WTC11 (cell line): ENCODE data around the gene CRAMP1. TPM values are rescaled to one million over a fixed set of nuclear protein-coding genes. Genes with fewer than 3 reads are reported as not detected.

Source experiments
- ATAC-seq: fragments of 200-7000 bp; cut with Tn5 transposase; 2 replicates; pipeline ENCODE4 v1.10.0; 2021; ENCODE audit warnings: mild to moderate bottlenecking, moderate library complexity
- CTCF ChIA-PET: fragments of 300-600 bp; sonication (Branson Sonifier 250); formaldehyde crosslinking; loops from one replicate; lab custom pipeline; 2021; ENCODE audit warnings: antibody characterized with exemption; lab: Charles Lee
- POLR2A ChIA-PET: fragments of 350-600 bp; sonication (Branson Sonifier 250); formaldehyde crosslinking; loops from one replicate; lab custom pipeline; 2021; ENCODE audit warnings: antibody characterized with exemption; lab: Charles Lee
- DNase-seq: peaks from one replicate; pipeline ENCODE4 v3.0.0; 2021; ENCODE audit warnings: low spot score
- H3K27ac Mint-ChIP-seq: 2 replicates; pipeline ENCODE4 v1.8.0; 2021; ENCODE audit warnings: mixed read lengths
- H3K27me3 Mint-ChIP-seq: 2 replicates; pipeline ENCODE4 v1.8.0; 2021; ENCODE audit warnings: low read depth, mild to moderate bottlenecking, moderate library complexity, mixed read lengths
- H3K36me3 Mint-ChIP-seq: 2 replicates; pipeline ENCODE4 v1.8.0; 2021; ENCODE audit warnings: mixed read lengths
- H3K4me1 Mint-ChIP-seq: 2 replicates; pipeline ENCODE4 v1.8.0; 2022; ENCODE audit warnings: mixed read lengths
- H3K4me3 Mint-ChIP-seq: 2 replicates; pipeline ENCODE4 v1.8.0; 2021; ENCODE audit warnings: mild to moderate bottlenecking, moderate library complexity, mixed read lengths
- H3K9me3 Mint-ChIP-seq: 2 replicates; pipeline ENCODE4 v1.8.0; 2021; ENCODE audit warnings: mixed read lengths
- ARID4B ChIP-seq: sonication (generic); formaldehyde crosslinking; IDR thresholded peaks from 2 replicates; pipeline ENCODE4 v1.8.0; 2023; ENCODE audit warnings: missing genetic modification reagents, mild to moderate bottlenecking, borderline replicate concordance
- FOXP1 ChIP-seq: sonication (generic); formaldehyde crosslinking; IDR thresholded peaks from 2 replicates; pipeline ENCODE4 v1.8.0; 2022; ENCODE audit warnings: missing genetic modification reagents, mild to moderate bottlenecking, moderate library complexity, borderline replicate concordance
- GRHL2 ChIP-seq: fragments of 250-450 bp; sonication (Bioruptor Pico); IDR thresholded peaks from 2 replicates; pipeline ENCODE4 v1.8.0; 2022; ENCODE audit warnings: mild to moderate bottlenecking, moderate library complexity; ENCODE audit not compliant: insufficient replicate concordance, severe bottlenecking
- JAZF1 ChIP-seq: fragments of 250-450 bp; sonication (Bioruptor Pico); IDR thresholded peaks from 2 replicates; pipeline ENCODE4 v1.9.0; 2021; ENCODE audit warnings: moderate library complexity, mild to moderate bottlenecking, inconsistent platforms
- NFATC4 ChIP-seq: fragments of 250-450 bp; sonication (Bioruptor Pico); IDR thresholded peaks from 2 replicates; pipeline ENCODE4 v1.9.0; 2021; ENCODE audit warnings: mild to moderate bottlenecking
- NFE2L1 ChIP-seq: sonication (generic); formaldehyde crosslinking; IDR thresholded peaks from 2 replicates; pipeline ENCODE4 v1.8.1; 2023; ENCODE audit warnings: missing genetic modification reagents
- NR1H2 ChIP-seq: sonication (generic); formaldehyde crosslinking; IDR thresholded peaks from 2 replicates; pipeline ENCODE4 v1.9.0; 2021; ENCODE audit warnings: mild to moderate bottlenecking, moderate library complexity, missing genetic modification reagents
- NR3C1 ChIP-seq: sonication (generic); formaldehyde crosslinking; conservative IDR thresholded peaks from 2 replicates; pipeline ENCODE4 v1.8.1; 2023; ENCODE audit warnings: low read depth, mild to moderate bottlenecking, missing genetic modification reagents
- OVOL2 ChIP-seq: fragments of 250-450 bp; sonication (Bioruptor Pico); IDR thresholded peaks from 2 replicates; pipeline ENCODE4 v1.9.0; 2021; ENCODE audit warnings: mild to moderate bottlenecking, borderline replicate concordance
- PRDM15 ChIP-seq: sonication (generic); formaldehyde crosslinking; IDR thresholded peaks from 2 replicates; pipeline ENCODE4 v1.8.0; 2022; ENCODE audit warnings: missing genetic modification reagents
- PRRX2 ChIP-seq: fragments of 250-450 bp; sonication (Bioruptor Pico); IDR thresholded peaks from 2 replicates; pipeline ENCODE4 v1.8.0; 2021; ENCODE audit warnings: mild to moderate bottlenecking
- SMAD4 ChIP-seq: sonication (generic); formaldehyde crosslinking; IDR thresholded peaks from 2 replicates; pipeline ENCODE4 v1.8.0; 2022; ENCODE audit warnings: mild to moderate bottlenecking, missing genetic modification reagents
- SP1 ChIP-seq: sonication (generic); formaldehyde crosslinking; conservative IDR thresholded peaks from 2 replicates; pipeline ENCODE4 v1.8.1; 2022; ENCODE audit warnings: missing genetic modification reagents
- TEAD1 ChIP-seq: sonication (generic); formaldehyde crosslinking; IDR thresholded peaks from 2 replicates; pipeline ENCODE4 v1.8.0; 2022; ENCODE audit warnings: mild to moderate bottlenecking, missing genetic modification reagents
- TEAD4 ChIP-seq: sonication (generic); formaldehyde crosslinking; IDR thresholded peaks from 2 replicates; pipeline ENCODE4 v1.8.0; 2022; ENCODE audit warnings: mild to moderate bottlenecking, missing genetic modification reagents
- ZNF317 ChIP-seq: sonication (generic); formaldehyde crosslinking; IDR thresholded peaks from 2 replicates; pipeline ENCODE4 v1.8.1; 2023; ENCODE audit warnings: low read depth, mild to moderate bottlenecking, moderate library complexity, missing genetic modification reagents, borderline replicate concordance
- ZNF396 ChIP-seq: fragments of 250-450 bp; sonication (Bioruptor Pico); IDR thresholded peaks from 2 replicates; pipeline ENCODE4 v1.8.0; 2021; ENCODE audit warnings: mild to moderate bottlenecking, moderate library complexity, borderline replicate concordance
- ZNF416 ChIP-seq: fragments of 250-450 bp; sonication (Bioruptor Pico); IDR thresholded peaks from 2 replicates; pipeline ENCODE4 v1.9.0; 2021; ENCODE audit warnings: mild to moderate bottlenecking, inconsistent platforms
- total RNA-seq: library from RNA; stranded (reverse); gene quantifications from 3 replicates; pipeline ENCODE4 v1.2.3, GENCODE V29; 2021
- TF ChIP-seq, protein P1 (sequence below): sonication (generic); formaldehyde crosslinking; IDR thresholded peaks from 2 replicates; pipeline ENCODE4 v1.8.1; 2023; ENCODE audit warnings: mild to moderate bottlenecking, missing genetic modification reagents, moderate library complexity
- TF ChIP-seq, protein P2 (sequence below): fragments of 200-600 bp; IDR thresholded peaks from 2 replicates; pipeline ENCODE4 v1.8.0; 2022; ENCODE audit warnings: antibody characterized with exemption

Gene CRAMP1
- total RNA-seq, 1 experiment from 2014 or later, result 27.4 TPM

- Mint-ChIP-seq H3K9me3 (no peaks in the 10 kb centered on the region), H3K36me3 (no peaks in the 10 kb centered on the region)
- POLR2A ChIA-PET, result no interaction called here
- CTCF ChIA-PET, result interaction anchor here (0.6 to 4.9 kb wide), 2 partner anchors 13 to 1604 kb away, joined by 4 to 45 read pairs; no protein-coding TSS in a partner anchor
- TF ChIP-seq NFATC4 (CRISPR knock-in tag) (no peak), OVOL2 (CRISPR knock-in tag) (no peak), ZNF396 (CRISPR knock-in tag) (no peak), TEAD1 (CRISPR knock-in tag) (no peak), FOXP1 (CRISPR knock-in tag) (no peak)
- TF ChIP-seq, all 79 proteins: peak for 0
- Mint-ChIP-seq H3K4me1 (peaks cover 33% of the 10 kb centered on the region), H3K27ac (peak overlapping the region; percentile 82), H3K27me3 (no peaks in the 10 kb centered on the region), H3K4me3 (no peak overlapping the region)
- DNase-seq, result no peak
- ATAC-seq, result no peak
Measured at GRCh38 chr16:1710811-1711507, 98.8 kb downstream of the CRAMP1 start.

GRCh38 chr16:1712791-1713261, 100.7 kb downstream of the CRAMP1 start:
- TF ChIP-seq ARID4B (no peak), JAZF1 (no peak), OVOL2 (CRISPR knock-in tag) (no peak), NFATC4 (CRISPR knock-in tag) (no peak), PRDM15 (CRISPR knock-in tag) (no peak), NR3C1 (CRISPR knock-in tag) (no peak), TEAD4 (CRISPR knock-in tag) (no peak), PRRX2 (CRISPR knock-in tag) (no peak), GRHL2 (CRISPR knock-in tag) (no peak), ZNF396 (CRISPR knock-in tag) (no peak), ZNF416 (CRISPR knock-in tag) (no peak), NR1H2 (CRISPR knock-in tag) (no peak), ZNF317 (no peak), SP1 (CRISPR knock-in tag) (no peak), SMAD4 (CRISPR knock-in tag) (no peak), NFE2L1 (CRISPR knock-in tag) (no peak)
- TF ChIP-seq, protein P1, sequence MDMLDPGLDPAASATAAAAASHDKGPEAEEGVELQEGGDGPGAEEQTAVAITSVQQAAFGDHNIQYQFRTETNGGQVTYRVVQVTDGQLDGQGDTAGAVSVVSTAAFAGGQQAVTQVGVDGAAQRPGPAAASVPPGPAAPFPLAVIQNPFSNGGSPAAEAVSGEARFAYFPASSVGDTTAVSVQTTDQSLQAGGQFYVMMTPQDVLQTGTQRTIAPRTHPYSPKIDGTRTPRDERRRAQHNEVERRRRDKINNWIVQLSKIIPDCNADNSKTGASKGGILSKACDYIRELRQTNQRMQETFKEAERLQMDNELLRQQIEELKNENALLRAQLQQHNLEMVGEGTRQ (CRISPR knock-in tag), result no peak
- TF ChIP-seq, protein P2, sequence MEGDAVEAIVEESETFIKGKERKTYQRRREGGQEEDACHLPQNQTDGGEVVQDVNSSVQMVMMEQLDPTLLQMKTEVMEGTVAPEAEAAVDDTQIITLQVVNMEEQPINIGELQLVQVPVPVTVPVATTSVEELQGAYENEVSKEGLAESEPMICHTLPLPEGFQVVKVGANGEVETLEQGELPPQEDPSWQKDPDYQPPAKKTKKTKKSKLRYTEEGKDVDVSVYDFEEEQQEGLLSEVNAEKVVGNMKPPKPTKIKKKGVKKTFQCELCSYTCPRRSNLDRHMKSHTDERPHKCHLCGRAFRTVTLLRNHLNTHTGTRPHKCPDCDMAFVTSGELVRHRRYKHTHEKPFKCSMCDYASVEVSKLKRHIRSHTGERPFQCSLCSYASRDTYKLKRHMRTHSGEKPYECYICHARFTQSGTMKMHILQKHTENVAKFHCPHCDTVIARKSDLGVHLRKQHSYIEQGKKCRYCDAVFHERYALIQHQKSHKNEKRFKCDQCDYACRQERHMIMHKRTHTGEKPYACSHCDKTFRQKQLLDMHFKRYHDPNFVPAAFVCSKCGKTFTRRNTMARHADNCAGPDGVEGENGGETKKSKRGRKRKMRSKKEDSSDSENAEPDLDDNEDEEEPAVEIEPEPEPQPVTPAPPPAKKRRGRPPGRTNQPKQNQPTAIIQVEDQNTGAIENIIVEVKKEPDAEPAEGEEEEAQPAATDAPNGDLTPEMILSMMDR, result no peak
- Mint-ChIP-seq H3K4me3 (no peak overlapping the region), H3K27me3 (no peaks in the 10 kb centered on the region), H3K9me3 (no peaks in the 10 kb centered on the region), H3K27ac (peak overlapping the region; percentile 85), H3K4me1 (peaks cover 24% of the 10 kb centered on the region), H3K36me3 (no peaks in the 10 kb centered on the region)
- no peak for ATAC-seq
- ChIA-PET POLR2A (no interaction called here), CTCF (interaction anchor here (1.1 to 4.9 kb wide), 3 partner anchors 11 to 51 kb away, joined by 3 to 45 read pairs (median 3); no protein-coding TSS in a partner anchor)
- DNase-seq, result no peak
